ENCODE results near the gene COX20. TPM values are rescaled to one million over a fixed set of nuclear protein-coding genes. Genes with fewer than 3 reads are reported as not detected.

COX20 gene
- total and polyA plus RNA-seq, 2 of the 13 experiments (the other 11 are each of a cell fraction or from before 2014, with no cell fraction given), result 34.4 to 95.8 TPM

GRCh38 chr1:244864253-244865027 is 29.0 kb downstream of the COX20 start, which contains the start of gene HNRNPU (continued):
- TF ChIP-seq, protein P1, sequence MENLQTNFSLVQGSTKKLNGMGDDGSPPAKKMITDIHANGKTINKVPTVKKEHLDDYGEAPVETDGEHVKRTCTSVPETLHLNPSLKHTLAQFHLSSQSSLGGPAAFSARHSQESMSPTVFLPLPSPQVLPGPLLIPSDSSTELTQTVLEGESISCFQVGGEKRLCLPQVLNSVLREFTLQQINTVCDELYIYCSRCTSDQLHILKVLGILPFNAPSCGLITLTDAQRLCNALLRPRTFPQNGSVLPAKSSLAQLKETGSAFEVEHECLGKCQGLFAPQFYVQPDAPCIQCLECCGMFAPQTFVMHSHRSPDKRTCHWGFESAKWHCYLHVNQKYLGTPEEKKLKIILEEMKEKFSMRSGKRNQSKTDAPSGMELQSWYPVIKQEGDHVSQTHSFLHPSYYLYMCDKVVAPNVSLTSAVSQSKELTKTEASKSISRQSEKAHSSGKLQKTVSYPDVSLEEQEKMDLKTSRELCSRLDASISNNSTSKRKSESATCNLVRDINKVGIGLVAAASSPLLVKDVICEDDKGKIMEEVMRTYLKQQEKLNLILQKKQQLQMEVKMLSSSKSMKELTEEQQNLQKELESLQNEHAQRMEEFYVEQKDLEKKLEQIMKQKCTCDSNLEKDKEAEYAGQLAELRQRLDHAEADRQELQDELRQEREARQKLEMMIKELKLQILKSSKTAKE (CRISPR knock-in tag; IDR thresholded peaks at IDR 0.05; ENCODE audit: borderline replicate concordance), result peak; percentile 35
- TF ChIP-seq ERF (CRISPR knock-in tag; IDR thresholded peaks at IDR 0.05), result peak; percentile 71; the same call in 1 of the 2 replicates
- TF ChIP-seq, protein P2, sequence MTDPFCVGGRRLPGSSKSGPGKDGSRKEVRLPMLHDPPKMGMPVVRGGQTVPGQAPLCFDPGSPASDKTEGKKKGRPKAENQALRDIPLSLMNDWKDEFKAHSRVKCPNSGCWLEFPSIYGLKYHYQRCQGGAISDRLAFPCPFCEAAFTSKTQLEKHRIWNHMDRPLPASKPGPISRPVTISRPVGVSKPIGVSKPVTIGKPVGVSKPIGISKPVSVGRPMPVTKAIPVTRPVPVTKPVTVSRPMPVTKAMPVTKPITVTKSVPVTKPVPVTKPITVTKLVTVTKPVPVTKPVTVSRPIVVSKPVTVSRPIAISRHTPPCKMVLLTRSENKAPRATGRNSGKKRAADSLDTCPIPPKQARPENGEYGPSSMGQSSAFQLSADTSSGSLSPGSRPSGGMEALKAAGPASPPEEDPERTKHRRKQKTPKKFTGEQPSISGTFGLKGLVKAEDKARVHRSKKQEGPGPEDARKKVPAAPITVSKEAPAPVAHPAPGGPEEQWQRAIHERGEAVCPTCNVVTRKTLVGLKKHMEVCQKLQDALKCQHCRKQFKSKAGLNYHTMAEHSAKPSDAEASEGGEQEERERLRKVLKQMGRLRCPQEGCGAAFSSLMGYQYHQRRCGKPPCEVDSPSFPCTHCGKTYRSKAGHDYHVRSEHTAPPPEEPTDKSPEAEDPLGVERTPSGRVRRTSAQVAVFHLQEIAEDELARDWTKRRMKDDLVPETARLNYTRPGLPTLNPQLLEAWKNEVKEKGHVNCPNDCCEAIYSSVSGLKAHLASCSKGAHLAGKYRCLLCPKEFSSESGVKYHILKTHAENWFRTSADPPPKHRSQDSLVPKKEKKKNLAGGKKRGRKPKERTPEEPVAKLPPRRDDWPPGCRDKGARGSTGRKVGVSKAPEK (CRISPR knock-in tag; IDR thresholded peaks at IDR 0.05; ENCODE audit: borderline replicate concordance), result no peak
- TF ChIP-seq KLF9 (CRISPR knock-in tag; IDR thresholded peaks at IDR 0.05; ENCODE audit: low read depth), result peak; percentile 85
- TF ChIP-seq KIAA2018 (CRISPR knock-in tag; IDR thresholded peaks at IDR 0.05; ENCODE audit: borderline replicate concordance), result 0 out of 2 replicates have a peak, but pooled peaks have one; percentile 34
- no peak for TF ChIP-seq HHEX (CRISPR knock-in tag; IDR thresholded peaks at IDR 0.05)
- no peak for TF ChIP-seq RARG (CRISPR knock-in tag; IDR thresholded peaks at IDR 0.05; ENCODE audit: low read depth)
- TF ChIP-seq TIGD3 (CRISPR knock-in tag; IDR thresholded peaks at IDR 0.05; ENCODE audit: borderline replicate concordance), result no peak
- peak; percentile 75 for TF ChIP-seq THAP11 (CRISPR knock-in tag; IDR thresholded peaks at IDR 0.05)
- no peak for TF ChIP-seq HNF4G (IDR thresholded peaks at IDR 0.05; ENCODE audit: borderline replicate concordance, low read depth, low read length)
- no peak for TF ChIP-seq HNF4G (CRISPR knock-in tag; IDR thresholded peaks at IDR 0.05; ENCODE audit: borderline replicate concordance, low read depth)
- 0 out of 2 replicates have a peak, but pooled peaks have one; percentile 17 for TF ChIP-seq ZNF644 (CRISPR knock-in tag; IDR thresholded peaks at IDR 0.05; ENCODE audit: low read depth)

Measured in HepG2 (cell line).